GM08714 (cell line): Measurements from ENCODE around the gene SCG5.

Source experiments
- H3K4me3 ChIP-seq: fragments of 200-500 bp; sonication (Bioruptor generic); 2 replicates; pipeline ENCODE4 v1.5.1; 2014; ENCODE audit warnings: mild to moderate bottlenecking, low read length, inconsistent platforms
- ZNF274 ChIP-seq: IDR thresholded peaks from 2 replicates; pipeline ENCODE4 v1.6.1; 2012; ENCODE audit warnings: mild to moderate bottlenecking, low read depth, low read length

SCG5 gene

GRCh38 chr15:32671339-32672325, 30.1 kb downstream of the SCG5 start:
- no peak overlapping the region for H3K4me3 ChIP-seq
- no peak for TF ChIP-seq ZNF274

GRCh38 chr15:32674681-32675080, 33.2 kb downstream of the SCG5 start:
- TF ChIP-seq ZNF274, result no peak
- no peak overlapping the region for H3K4me3 ChIP-seq

GRCh38 chr15:32675466-32675865, 34.0 kb downstream of the SCG5 start:
- TF ChIP-seq ZNF274, result no peak
- no peak overlapping the region for H3K4me3 ChIP-seq

GRCh38 chr15:32676169-32676568, 34.7 kb downstream of the SCG5 start:
- no peak for TF ChIP-seq ZNF274
- H3K4me3 ChIP-seq, result no peak overlapping the region

GRCh38 chr15:32677238-32677750, 35.8 kb downstream of the SCG5 start:
- no peak overlapping the region for H3K4me3 ChIP-seq
- TF ChIP-seq ZNF274, result no peak

GRCh38 chr15:32679298-32679690, 37.8 kb downstream of the SCG5 start:
- TF ChIP-seq ZNF274, result no peak
- H3K4me3 ChIP-seq, result no peak overlapping the region

- no peak overlapping the region for H3K4me3 ChIP-seq
- TF ChIP-seq ZNF274, result no peak
Observed at GRCh38 chr15:32682569-32682968, 41.1 kb downstream of the SCG5 start.

- TF ChIP-seq ZNF274, result no peak
Observed at GRCh38 chr15:32682977-32683630, 41.6 kb downstream of the SCG5 start.

GRCh38 chr15:32683906-32684584, 42.5 kb downstream of the SCG5 start:
- TF ChIP-seq ZNF274, result no peak
- H3K4me3 ChIP-seq, result no peak overlapping the region

More at GRCh38 chr15:32682977-32683630, 41.6 kb downstream of the SCG5 start:
- H3K4me3 ChIP-seq, result no peak overlapping the region

- TF ChIP-seq ZNF274, result no peak
- H3K4me3 ChIP-seq, result no peak overlapping the region
Observed at GRCh38 chr15:32685576-32685975, 44.1 kb downstream of the SCG5 start.

GRCh38 chr15:32687556-32687955, 46.0 kb downstream of the SCG5 start:
- no peak for TF ChIP-seq ZNF274

GRCh38 chr15:32688151-32688639, 46.7 kb downstream of the SCG5 start:
- no peak overlapping the region for H3K4me3 ChIP-seq
- no peak for TF ChIP-seq ZNF274

More at GRCh38 chr15:32687556-32687955, 46.0 kb downstream of the SCG5 start:
- H3K4me3 ChIP-seq, result no peak overlapping the region

GRCh38 chr15:32690941-32691688, 49.6 kb downstream of the SCG5 start:
- H3K4me3 ChIP-seq, result no peak overlapping the region
- no peak for TF ChIP-seq ZNF274
